GM12892 (cell line): ENCODE measurements around the gene LBH.

Experiments
- POLR2A ChIP-seq: IDR thresholded peaks from 2 replicates; pipeline ENCODE4 v1.6.1; 2011; ENCODE audit warnings: low read depth, low read length, control low read depth
- POLR2AphosphoS5 ChIP-seq: IDR thresholded peaks from 2 replicates; pipeline ENCODE4 v1.6.1; 2011; ENCODE audit warnings: low read depth, low read length, control low read depth

- TF ChIP-seq POLR2AphosphoS5 (no peak), POLR2A (no peak)
These were observed 68.8 kb downstream of the LBH start for GRCh38 chr2:30300122-30300455.
